HG03135 (cell line): ENCODE results near the gene KRT82.
"Not testable (repeated sequence)": the region's sequence is repeated elsewhere in the genome, so short reads cannot be mapped to it uniquely, and the experiment has no call there.

ENCODE experiments used
- ATAC-seq: cut with Tn5 transposase; IDR thresholded peaks from one replicate; pipeline ENCODE4 v1.9.1; 2021; ENCODE audit warnings: mild to moderate bottlenecking, moderate library complexity; ENCODE audit not compliant: unreplicated experiment

Gene KRT82

GRCh38 chr12:52413782-52414345, 7.7 kb upstream of the KRT82 start:
- no peak for ATAC-seq

GRCh38 chr12:52413202-52413601, 7.1 kb upstream of the KRT82 start:
- ATAC-seq, result no peak

- ATAC-seq, result no peak
These were observed 5.7 kb upstream of the KRT82 start for GRCh38 chr12:52411815-52412214.

GRCh38 chr12:52410589-52411248, 4.6 kb upstream of the KRT82 start:
- not testable (repeated sequence) for ATAC-seq

- no peak for ATAC-seq
These were observed 1.8 kb upstream of the KRT82 start for GRCh38 chr12:52407918-52408317.

GRCh38 chr12:52404951-52405350, 1.2 kb downstream of the KRT82 start:
- ATAC-seq, result no peak

GRCh38 chr12:52403561-52403960, 2.6 kb downstream of the KRT82 start:
- no peak for ATAC-seq

- no peak for ATAC-seq
These were observed 3.1 kb downstream of the KRT82 start for GRCh38 chr12:52402873-52403540.

- no peak for ATAC-seq
These were observed 3.8 kb downstream of the KRT82 start for GRCh38 chr12:52402377-52402776.

- no peak for ATAC-seq
These were observed 4.2 kb downstream of the KRT82 start for GRCh38 chr12:52401926-52402325.

- no peak for ATAC-seq
These were observed 4.6 kb downstream of the KRT82 start for GRCh38 chr12:52401526-52401925.

GRCh38 chr12:52400906-52401305, 5.2 kb downstream of the KRT82 start:
- no peak for ATAC-seq

GRCh38 chr12:52399756-52400155, 6.4 kb downstream of the KRT82 start:
- ATAC-seq, result no peak

GRCh38 chr12:52398176-52398575, 8.0 kb downstream of the KRT82 start:
- no peak for ATAC-seq

GRCh38 chr12:52396656-52397055, 9.5 kb downstream of the KRT82 start:
- no peak for ATAC-seq

GRCh38 chr12:52395761-52396434, 10.2 kb downstream of the KRT82 start:
- no peak for ATAC-seq

- no peak for ATAC-seq
These were observed 11.2 kb downstream of the KRT82 start for GRCh38 chr12:52394836-52395405.

- ATAC-seq, result no peak
These were observed 13.6 kb downstream of the KRT82 start for GRCh38 chr12:52392465-52393007.

GRCh38 chr12:52391618-52392002, 14.5 kb downstream of the KRT82 start:
- no peak for ATAC-seq

- ATAC-seq, result no peak
These were observed 15.2 kb downstream of the KRT82 start for GRCh38 chr12:52390739-52391617.
